Tibial artery (tissue), 4 donors: Measurements from ENCODE around the gene CEBPG.

Source experiments
- DNase-seq, 2 donors: peaks; one replicate each; pipeline ENCODE4 v3.0.0-alpha.2; 2019
- H3K27ac ChIP-seq, 2 donors: fragments of 200-600 bp; sonication (generic) in 1 of 2; 1 replicate in 1 of 2; 2 replicates in 1 of 2; pipeline ENCODE4 v1.5.1; 2018 to 2019; ENCODE audit warnings: mild to moderate bottlenecking in 1 of 2
- H3K27me3 ChIP-seq, 2 donors: fragments of 200-600 bp; sonication (generic) in 1 of 2; one replicate each; pipeline versions ENCODE4 v1.5.1 to v1.6.0; 2016 to 2019
- H3K36me3 ChIP-seq, 3 donors: fragments of 200-600 bp; sonication (generic) in 2 of 3; one replicate each; pipeline ENCODE4 v1.5.1; 2016 to 2019; ENCODE audit warnings: mild to moderate bottlenecking in 2 of 3
- H3K4me1 ChIP-seq, 4 donors: fragments of 200-600 bp; sonication (generic) in 2 of 4; 1 replicate in 3 of 4; 2 replicates in 1 of 4; pipeline ENCODE4 v1.5.1; 2016 to 2019
- H3K4me3 ChIP-seq, 2 donors: fragments of 200-600 bp; sonication (generic) in 1 of 2; 1 replicate in 1 of 2; 2 replicates in 1 of 2; pipeline ENCODE4 v1.5.1; 2018 to 2019; ENCODE audit warnings: mild to moderate bottlenecking in 2 of 2
- H3K9me3 ChIP-seq, 3 donors: fragments of 200-600 bp; sonication (generic) in 1 of 3; one replicate each; pipeline ENCODE4 v1.5.1; 2016 to 2019
- CTCF ChIP-seq, 2 experiments: fragments of 200-600 bp in 1 of 2; fragments of 450-650 bp in 1 of 2; IDR thresholded peaks; one replicate each; pipeline ENCODE4 v1.5.1; 2017 to 2019; ENCODE audit warnings: antibody characterized with exemption in 2 of 2, mild to moderate bottlenecking in 1 of 2, moderate library complexity in 1 of 2
- intact Hi-C: fragments of 100-400 bp; cut with DNase I; formaldehyde crosslinking; loops from one replicate; pipeline ENCODE4 v1.15.0; 2023; ENCODE audit warnings: low total_unique reads

The CEBPG gene

GRCh38 chr19:33339016-33339984 is 34.2 kb upstream of the CEBPG start:
- TF ChIP-seq CTCF (IDR thresholded peaks at IDR 0.05): no peak
- no peak for DNase-seq
- Histone ChIP-seq H3K36me3 (no peaks in the 10 kb centered on the region), H3K4me1 (peaks cover 0 to 8% (median 0%) of the 10 kb centered on the region in 4 donors), H3K27me3 (peaks cover 0 to 14% of the 10 kb centered on the region in 2 donors), H3K9me3 (no peaks in the 10 kb centered on the region), H3K27ac (no peak overlapping the region), H3K4me3 (no peak overlapping the region)
- intact Hi-C loops: no loop called here

- no peak overlapping the region for H3K4me3 ChIP-seq
- no peaks in the 10 kb centered on the region for H3K36me3 ChIP-seq
- peaks cover 0 to 22% of the 10 kb centered on the region in 2 donors for H3K27me3 ChIP-seq
- H3K4me1 ChIP-seq: peaks cover 0 to 12% (median 0%) of the 10 kb centered on the region in 4 donors
- intact Hi-C loops: no loop called here
- no peak overlapping the region for H3K27ac ChIP-seq
- TF ChIP-seq CTCF (IDR thresholded peaks at IDR 0.05): no peak
- DNase-seq: no peak
- H3K9me3 ChIP-seq: no peaks in the 10 kb centered on the region
Observed at GRCh38 chr19:33340991-33341390, 32.5 kb upstream of the CEBPG start.

DNA sequence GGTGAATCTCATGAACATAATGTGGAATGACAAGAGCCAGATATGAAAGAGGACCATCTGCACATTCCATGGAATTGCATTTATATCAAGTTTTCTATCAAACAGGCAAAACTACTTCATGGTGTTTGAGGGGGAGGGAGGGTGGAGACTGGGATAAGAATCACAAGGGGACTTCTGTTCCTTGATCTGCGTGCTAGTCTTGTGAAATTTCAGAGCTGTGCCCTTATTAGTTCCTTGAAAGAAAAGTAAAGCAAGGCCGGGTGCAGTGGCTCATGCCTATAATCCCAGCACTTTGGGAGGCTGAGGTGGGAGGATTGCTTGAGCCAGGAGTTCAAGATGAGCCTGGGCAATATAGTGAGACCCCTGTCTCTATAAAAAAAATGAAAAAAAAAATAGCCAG is 30.2 kb upstream of the CEBPG start:
- TF ChIP-seq CTCF (IDR thresholded peaks at IDR 0.05): no peak
- H3K36me3 ChIP-seq: no peaks in the 10 kb centered on the region
- intact Hi-C loops: no loop called here
- H3K9me3 ChIP-seq: no peaks in the 10 kb centered on the region
- peaks cover 0 to 12% (median 0%) of the 10 kb centered on the region in 4 donors for H3K4me1 ChIP-seq
- H3K4me3 ChIP-seq: no peak overlapping the region
- H3K27me3 ChIP-seq: peaks cover 0 to 32% of the 10 kb centered on the region in 2 donors
- H3K27ac ChIP-seq: no peak overlapping the region
- DNase-seq: no peak

DNA sequence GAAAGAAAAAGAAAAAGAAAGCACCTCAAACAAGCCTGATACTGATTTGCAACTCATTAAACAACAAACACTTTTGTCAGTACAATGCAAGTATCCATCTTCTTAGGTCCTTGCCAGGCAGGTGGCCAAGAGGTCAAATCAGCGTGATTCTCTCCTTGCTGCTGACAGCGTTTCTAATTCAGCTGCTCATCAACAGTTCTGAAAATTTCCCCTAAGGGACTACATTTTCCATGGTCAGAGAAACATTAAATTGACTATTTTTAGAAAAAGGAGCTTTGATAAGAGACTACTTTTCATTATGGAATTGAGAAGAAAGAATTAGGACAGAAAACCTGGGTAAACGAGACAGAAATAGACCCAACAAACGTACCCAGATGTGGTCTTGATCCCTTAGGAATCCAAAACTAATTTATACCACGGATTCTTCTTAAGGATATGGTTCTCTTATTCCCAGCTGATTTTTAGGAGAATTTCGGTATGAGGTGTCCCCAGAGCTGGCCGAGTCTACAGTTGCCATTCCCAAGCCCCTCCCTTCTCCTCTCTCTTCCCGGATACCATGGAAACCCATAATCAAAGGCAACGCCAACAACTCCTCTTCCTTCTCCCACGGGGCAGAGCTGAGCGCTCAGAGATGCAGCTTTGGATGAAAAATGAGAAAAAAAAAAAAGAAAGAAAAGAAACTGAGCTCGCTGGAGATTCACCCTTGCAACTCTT is 29.5 kb upstream of the CEBPG start:
- H3K4me3 ChIP-seq: no peak overlapping the region
- H3K27ac ChIP-seq: no peak overlapping the region
- H3K4me1 ChIP-seq: peaks cover 0 to 15% (median 0%) of the 10 kb centered on the region in 4 donors

GRCh38 chr19:33344573-33344925 is 29.0 kb upstream of the CEBPG start:
- H3K27ac ChIP-seq: no peak overlapping the region
- no peak for TF ChIP-seq CTCF (IDR thresholded peaks at IDR 0.05)
- intact Hi-C loops: no loop called here
- DNase-seq: no peak
- H3K9me3 ChIP-seq: no peaks in the 10 kb centered on the region
- H3K4me1 ChIP-seq: peaks cover 0 to 15% (median 0%) of the 10 kb centered on the region in 4 donors
- H3K27me3 ChIP-seq: peaks cover 0 to 29% of the 10 kb centered on the region in 2 donors
- no peak overlapping the region for H3K4me3 ChIP-seq
- no peaks in the 10 kb centered on the region for H3K36me3 ChIP-seq

More for the DNA sequence above, 29.5 kb upstream of the CEBPG start:
- H3K36me3 ChIP-seq: no peaks in the 10 kb centered on the region
- intact Hi-C loops: no loop called here
- no peak for TF ChIP-seq CTCF (IDR thresholded peaks at IDR 0.05)
- H3K9me3 ChIP-seq: no peaks in the 10 kb centered on the region
- no peak for DNase-seq
- peaks cover 0 to 32% of the 10 kb centered on the region in 2 donors for H3K27me3 ChIP-seq
